KMS-11 (cell line): ENCODE results near the gene ANKRD27.

ENCODE experiments used
- H2AFZ ChIP-seq: fragments of 200-600 bp; sonication (generic); 2 replicates; pipeline ENCODE4 v1.6.1; 2016; ENCODE audit warnings: antibody characterized with exemption, mixed run types, low read depth
- H3K27ac ChIP-seq: fragments of 200-600 bp; sonication (generic); 2 replicates; pipeline ENCODE4 v1.6.1; 2016; ENCODE audit warnings: mild to moderate bottlenecking, mixed run types
- H3K27me3 ChIP-seq: fragments of 200-600 bp; sonication (generic); 2 replicates; pipeline ENCODE4 v1.6.1; 2017; ENCODE audit warnings: mild to moderate bottlenecking, low read depth, mixed run types, moderate library complexity; ENCODE audit not compliant: insufficient read depth
- H3K36me3 ChIP-seq: fragments of 200-600 bp; sonication (generic); 2 replicates; pipeline ENCODE4 v1.6.1; 2017; ENCODE audit warnings: mild to moderate bottlenecking, mixed run types; ENCODE audit not compliant: insufficient read depth
- H3K4me1 ChIP-seq: fragments of 200-600 bp; sonication (generic); 2 replicates; pipeline ENCODE4 v1.6.1; 2016; ENCODE audit warnings: mild to moderate bottlenecking, low read depth, mixed run types; ENCODE audit not compliant: poor library complexity, severe bottlenecking
- H3K4me2 ChIP-seq: fragments of 200-600 bp; sonication (generic); 2 replicates; pipeline ENCODE4 v1.7.0; 2016; ENCODE audit warnings: mild to moderate bottlenecking, mixed run types
- H3K4me3 ChIP-seq: fragments of 200-600 bp; sonication (generic); IDR thresholded peaks from 2 replicates; pipeline ENCODE4 v1.6.1; 2017; ENCODE audit warnings: low read depth, low read length, mixed read lengths; ENCODE audit not compliant: insufficient read depth
- H3K79me2 ChIP-seq: fragments of 200-600 bp; sonication (generic); 2 replicates; pipeline ENCODE4 v1.6.1; 2016; ENCODE audit warnings: low read depth, mixed run types; ENCODE audit not compliant: insufficient read depth
- H3K9ac ChIP-seq: fragments of 200-600 bp; sonication (generic); 2 replicates; pipeline ENCODE4 v1.6.1; 2016; ENCODE audit warnings: mild to moderate bottlenecking, mixed run types
- H4K20me1 ChIP-seq: fragments of 200-600 bp; sonication (generic); 2 replicates; pipeline ENCODE4 v1.6.1; 2016; ENCODE audit warnings: mild to moderate bottlenecking, mixed run types; ENCODE audit not compliant: insufficient read depth
- CTCF ChIP-seq: fragments of 200-600 bp; sonication (generic); conservative IDR thresholded peaks from 2 replicates; pipeline ENCODE4 v1.6.1; 2017; ENCODE audit warnings: low read depth, mild to moderate bottlenecking, antibody characterized with exemption, low read length, moderate library complexity, mixed read lengths

The ANKRD27 gene

GRCh38 chr19:32626969-32627368, 48.0 kb downstream of the ANKRD27 start:
- Histone ChIP-seq H3K27me3 (no peaks in the 10 kb centered on the region), H2AFZ (no peak overlapping the region), H3K27ac (no peak overlapping the region), H3K4me1 (no peaks in the 10 kb centered on the region), H3K36me3 (peaks cover 22% of the 10 kb centered on the region; the same call in 1 of the 2 replicates), H3K4me2 (no peak overlapping the region), H3K9ac (no peak overlapping the region), H3K4me3 (no peak overlapping the region), H3K79me2 (no peaks in the 10 kb centered on the region; the same call in 1 of the 2 replicates), H4K20me1 (no peaks in the 10 kb centered on the region)
- TF ChIP-seq CTCF: no peak

GRCh38 chr19:32624410-32624809, 50.6 kb downstream of the ANKRD27 start:
- no peaks in the 10 kb centered on the region; the same call in 1 of the 2 replicates for H3K79me2 ChIP-seq
- no peak overlapping the region for H3K27ac ChIP-seq
- H3K4me3 ChIP-seq: no peak overlapping the region
- no peak overlapping the region for H2AFZ ChIP-seq
- H3K4me1 ChIP-seq: no peaks in the 10 kb centered on the region
- no peak overlapping the region for H3K4me2 ChIP-seq
- no peak for TF ChIP-seq CTCF
- no peak overlapping the region for H3K9ac ChIP-seq
- H4K20me1 ChIP-seq: no peaks in the 10 kb centered on the region
- H3K36me3 ChIP-seq: peaks cover 23% of the 10 kb centered on the region; the same call in 1 of the 2 replicates
- no peaks in the 10 kb centered on the region for H3K27me3 ChIP-seq

- H3K27me3 ChIP-seq: no peaks in the 10 kb centered on the region
- no peak overlapping the region for H2AFZ ChIP-seq
- no peaks in the 10 kb centered on the region; the same call in 1 of the 2 replicates for H3K79me2 ChIP-seq
- no peak overlapping the region for H3K27ac ChIP-seq
- H3K36me3 ChIP-seq: peaks cover 24% of the 10 kb centered on the region; the same call in 1 of the 2 replicates
- no peak overlapping the region for H3K4me3 ChIP-seq
- H3K4me1 ChIP-seq: no peaks in the 10 kb centered on the region
- no peak overlapping the region for H3K9ac ChIP-seq
- no peak for TF ChIP-seq CTCF
- no peaks in the 10 kb centered on the region for H4K20me1 ChIP-seq
- no peak overlapping the region for H3K4me2 ChIP-seq
Measured at GRCh38 chr19:32622002-32622401, 53.0 kb downstream of the ANKRD27 start.

- H2AFZ ChIP-seq: no peak overlapping the region
- peaks cover 43% of the 10 kb centered on the region; the same call in 1 of the 2 replicates for H3K36me3 ChIP-seq
- no peak overlapping the region for H3K9ac ChIP-seq
- H3K27me3 ChIP-seq: no peaks in the 10 kb centered on the region
- H3K4me3 ChIP-seq: no peak overlapping the region
- H4K20me1 ChIP-seq: no peaks in the 10 kb centered on the region
- no peaks in the 10 kb centered on the region for H3K4me1 ChIP-seq
- H3K4me2 ChIP-seq: no peak overlapping the region
- no peak overlapping the region for H3K27ac ChIP-seq
- no peaks in the 10 kb centered on the region; the same call in 1 of the 2 replicates for H3K79me2 ChIP-seq
- TF ChIP-seq CTCF: no peak
Measured at GRCh38 chr19:32619051-32619685, 55.8 kb downstream of the ANKRD27 start.
